ENCODE data around the gene RAB27A.

Gene RAB27A

GRCh38 chr15:55222588-55222987, 67.0 kb downstream of the RAB27A start:
- no peak for DNase-seq (ENCODE audit: low spot score)

- no peak for DNase-seq (ENCODE audit: low spot score)
These were observed 68.3 kb downstream of the RAB27A start for GRCh38 chr15:55221090-55222011.

- no peak for DNase-seq (ENCODE audit: low spot score)
These were observed 69.0 kb downstream of the RAB27A start for GRCh38 chr15:55220606-55221005.

- DNase-seq (ENCODE audit: low spot score), result no peak
These were observed 71.6 kb downstream of the RAB27A start for GRCh38 chr15:55218056-55218455.

- DNase-seq (ENCODE audit: low spot score), result no peak
These were observed 85.1 kb downstream of the RAB27A start for GRCh38 chr15:55204464-55204863.

GRCh38 chr15:55202206-55202605, 87.4 kb downstream of the RAB27A start:
- no peak for DNase-seq (ENCODE audit: low spot score)

GRCh38 chr15:55198706-55199105, 90.9 kb downstream of the RAB27A start:
- no peak for DNase-seq (ENCODE audit: low spot score)

GRCh38 chr15:55197719-55198118, 91.9 kb downstream of the RAB27A start:
- DNase-seq (ENCODE audit: low spot score), result no peak

- DNase-seq (ENCODE audit: low spot score), result no peak
These were observed 92.3 kb downstream of the RAB27A start for GRCh38 chr15:55197362-55197705.

GRCh38 chr15:55196458-55197361, 92.9 kb downstream of the RAB27A start, which contains the start of gene RSL24D1:
Gene RSL24D1, minus strand, starts transcription at chr15:55196941. Its CDS starts 51 bp downstream, at chr15:55196890.
- DNase-seq (ENCODE audit: low spot score), result peak; percentile 95

- no peak for DNase-seq (ENCODE audit: low spot score)
These were observed 93.6 kb downstream of the RAB27A start for GRCh38 chr15:55195996-55196395.

- no peak for DNase-seq (ENCODE audit: low spot score)
These were observed 95.4 kb downstream of the RAB27A start for GRCh38 chr15:55194256-55194655.

- DNase-seq (ENCODE audit: low spot score), result no peak
These were observed 103.3 kb downstream of the RAB27A start for GRCh38 chr15:55186331-55186730.

GRCh38 chr15:55183679-55184078, 105.9 kb downstream of the RAB27A start:
- no peak for DNase-seq (ENCODE audit: low spot score)

GRCh38 chr15:55179141-55179540, 110.5 kb downstream of the RAB27A start:
- no peak for DNase-seq (ENCODE audit: low spot score)

GRCh38 chr15:55170361-55170760, 119.3 kb downstream of the RAB27A start:
- DNase-seq (ENCODE audit: low spot score), result no peak

- DNase-seq (ENCODE audit: low spot score), result peak; percentile 70
These were observed 121.2 kb downstream of the RAB27A start for GRCh38 chr15:55168350-55168974.

- DNase-seq (ENCODE audit: low spot score), result no peak
These were observed 125.3 kb downstream of the RAB27A start for GRCh38 chr15:55164284-55164683.

All from left forelimb (tissue), 1 donor.